ENCODE measurements around the gene BMP10.
A peak's percentile ranks its signal among the peaks of the same experiment; 100 is the strongest.

Gene BMP10

DNA sequence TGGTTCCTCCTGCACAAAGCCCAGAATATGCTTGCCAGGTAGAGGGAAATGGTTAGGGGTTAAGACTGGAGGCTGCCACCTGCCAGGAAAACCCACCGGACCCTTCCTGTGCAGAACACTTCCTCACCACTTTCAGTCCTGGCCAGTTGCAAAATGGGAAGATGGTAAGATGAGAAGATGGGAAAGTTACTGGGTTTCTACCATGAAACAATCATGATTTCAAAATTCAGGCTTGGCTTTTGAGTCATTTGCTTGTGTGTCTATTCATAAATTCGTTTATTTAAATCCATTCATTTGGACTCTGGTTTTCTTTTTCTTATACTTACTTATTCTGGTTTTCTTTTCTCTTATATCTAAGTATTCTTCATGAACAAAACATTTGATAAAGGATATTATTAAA, 7.2 kb downstream of the BMP10 start:
- TF ChIP-seq, protein P1, sequence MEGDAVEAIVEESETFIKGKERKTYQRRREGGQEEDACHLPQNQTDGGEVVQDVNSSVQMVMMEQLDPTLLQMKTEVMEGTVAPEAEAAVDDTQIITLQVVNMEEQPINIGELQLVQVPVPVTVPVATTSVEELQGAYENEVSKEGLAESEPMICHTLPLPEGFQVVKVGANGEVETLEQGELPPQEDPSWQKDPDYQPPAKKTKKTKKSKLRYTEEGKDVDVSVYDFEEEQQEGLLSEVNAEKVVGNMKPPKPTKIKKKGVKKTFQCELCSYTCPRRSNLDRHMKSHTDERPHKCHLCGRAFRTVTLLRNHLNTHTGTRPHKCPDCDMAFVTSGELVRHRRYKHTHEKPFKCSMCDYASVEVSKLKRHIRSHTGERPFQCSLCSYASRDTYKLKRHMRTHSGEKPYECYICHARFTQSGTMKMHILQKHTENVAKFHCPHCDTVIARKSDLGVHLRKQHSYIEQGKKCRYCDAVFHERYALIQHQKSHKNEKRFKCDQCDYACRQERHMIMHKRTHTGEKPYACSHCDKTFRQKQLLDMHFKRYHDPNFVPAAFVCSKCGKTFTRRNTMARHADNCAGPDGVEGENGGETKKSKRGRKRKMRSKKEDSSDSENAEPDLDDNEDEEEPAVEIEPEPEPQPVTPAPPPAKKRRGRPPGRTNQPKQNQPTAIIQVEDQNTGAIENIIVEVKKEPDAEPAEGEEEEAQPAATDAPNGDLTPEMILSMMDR (IDR thresholded peaks at IDR 0.05; ENCODE audit: insufficient read depth, low read depth, low read length, missing control alignments), result no peak
- no peak for DNase-seq (ENCODE audit: low read depth)

DNA sequence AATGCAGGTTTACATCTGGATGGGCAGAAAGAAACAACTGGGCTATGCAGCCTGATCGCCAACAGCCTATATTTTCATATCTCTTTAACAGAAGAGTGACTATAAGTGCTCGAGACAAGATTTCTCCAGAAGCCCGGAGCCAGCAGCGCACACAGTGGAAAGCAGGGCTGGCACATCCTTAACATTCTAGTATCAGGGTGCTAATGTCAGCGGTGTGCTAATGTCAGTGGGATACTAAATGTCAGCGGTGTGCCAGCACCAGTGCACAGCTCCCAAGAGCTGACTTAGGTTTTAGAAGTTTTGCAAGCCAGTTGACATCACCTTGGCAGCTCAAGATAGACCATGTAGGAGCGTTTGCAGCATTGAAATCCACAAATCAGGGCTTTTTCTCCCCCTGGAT, 8.3 kb downstream of the BMP10 start:
- TF ChIP-seq, protein P1 (IDR thresholded peaks at IDR 0.05; ENCODE audit: insufficient read depth, low read depth, low read length, missing control alignments), result no peak
- no peak overlapping the region for H3K4me3 ChIP-seq (ENCODE audit: low read length)
- DNase-seq (ENCODE audit: low read depth), result no peak

More for the DNA sequence above, 7.2 kb downstream of the BMP10 start:
- H3K4me3 ChIP-seq (ENCODE audit: low read length), result no peak overlapping the region

DNA sequence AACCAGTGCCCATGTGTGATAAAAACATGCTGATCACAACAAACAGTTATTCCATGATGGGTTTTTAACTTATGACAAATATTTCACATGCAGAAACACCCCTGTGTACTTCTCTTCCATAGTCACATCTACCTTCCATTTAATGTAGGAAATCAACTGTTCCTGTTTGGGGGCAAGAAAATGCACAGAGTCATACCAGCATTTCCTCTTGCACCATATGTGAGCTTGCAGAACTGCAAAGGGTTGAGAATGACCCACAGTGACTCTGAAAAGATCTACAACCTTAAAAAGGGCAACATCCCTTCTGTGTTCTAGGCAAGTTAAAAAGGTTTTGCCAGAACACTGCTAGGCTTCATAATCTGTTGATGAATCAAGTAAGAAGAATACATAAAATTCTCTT, 9.9 kb downstream of the BMP10 start:
- DNase-seq (ENCODE audit: low read depth), result no peak
- no peak overlapping the region for H3K4me3 ChIP-seq (ENCODE audit: low read length)
- TF ChIP-seq, protein P1 (IDR thresholded peaks at IDR 0.05; ENCODE audit: insufficient read depth, low read depth, low read length, missing control alignments), result no peak

DNA sequence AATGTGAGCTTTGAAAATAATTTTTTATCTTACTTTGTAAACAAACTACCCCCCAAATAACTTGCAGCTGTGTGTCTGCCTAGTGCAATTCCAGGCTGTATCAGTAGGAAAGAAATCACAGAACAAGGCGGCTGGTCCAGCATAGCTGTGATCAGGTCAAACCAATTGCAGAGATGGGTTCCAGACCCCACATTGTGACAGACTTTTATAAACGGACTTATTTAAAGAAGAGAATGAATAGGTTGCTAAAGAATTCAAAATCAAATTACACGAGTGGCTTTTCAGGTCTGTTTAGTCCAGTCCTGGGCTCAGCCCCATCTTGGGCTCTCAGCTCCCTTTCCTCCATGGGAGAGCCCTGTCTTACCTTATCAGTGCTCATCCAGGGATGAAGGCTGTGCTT, 11.1 kb downstream of the BMP10 start:
- no peak for DNase-seq (ENCODE audit: low read depth)
- TF ChIP-seq, protein P1 (IDR thresholded peaks at IDR 0.05; ENCODE audit: insufficient read depth, low read depth, low read length, missing control alignments), result no peak
- H3K4me3 ChIP-seq (ENCODE audit: low read length), result no peak overlapping the region

DNA sequence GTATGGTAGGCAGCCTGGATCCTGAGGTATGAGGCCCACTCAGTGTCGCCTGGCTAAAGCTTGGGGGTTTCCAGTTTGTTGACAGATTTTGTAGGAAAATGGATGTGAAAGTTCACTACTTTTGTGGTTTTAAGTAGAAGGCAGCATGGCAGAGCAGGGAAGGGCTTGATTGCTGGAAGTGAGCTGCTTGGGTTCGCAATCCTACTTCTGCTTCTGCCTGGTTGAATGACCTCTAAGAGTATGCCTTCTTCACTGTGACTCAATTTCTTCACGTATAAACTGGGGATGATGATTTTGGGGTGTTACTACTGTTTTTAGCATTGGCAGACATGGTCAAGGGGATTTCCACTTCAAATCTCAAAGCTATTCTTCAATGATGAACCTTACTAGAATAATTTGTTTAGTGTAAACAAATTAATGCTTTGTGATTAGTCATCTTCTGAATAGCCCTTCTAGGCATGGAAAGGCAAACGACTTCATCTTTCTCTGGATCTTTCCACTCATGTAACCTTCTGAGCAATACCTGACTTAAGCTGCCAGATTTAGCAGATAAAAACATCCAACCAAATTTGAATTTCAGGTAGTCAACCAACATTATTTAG, 13.2 kb downstream of the BMP10 start:
- no peak overlapping the region for H3K4me3 ChIP-seq (ENCODE audit: low read length)
- DNase-seq (ENCODE audit: low read depth), result peak; percentile 21
- TF ChIP-seq, protein P1 (IDR thresholded peaks at IDR 0.05; ENCODE audit: insufficient read depth, low read depth, low read length, missing control alignments), result no peak

DNA sequence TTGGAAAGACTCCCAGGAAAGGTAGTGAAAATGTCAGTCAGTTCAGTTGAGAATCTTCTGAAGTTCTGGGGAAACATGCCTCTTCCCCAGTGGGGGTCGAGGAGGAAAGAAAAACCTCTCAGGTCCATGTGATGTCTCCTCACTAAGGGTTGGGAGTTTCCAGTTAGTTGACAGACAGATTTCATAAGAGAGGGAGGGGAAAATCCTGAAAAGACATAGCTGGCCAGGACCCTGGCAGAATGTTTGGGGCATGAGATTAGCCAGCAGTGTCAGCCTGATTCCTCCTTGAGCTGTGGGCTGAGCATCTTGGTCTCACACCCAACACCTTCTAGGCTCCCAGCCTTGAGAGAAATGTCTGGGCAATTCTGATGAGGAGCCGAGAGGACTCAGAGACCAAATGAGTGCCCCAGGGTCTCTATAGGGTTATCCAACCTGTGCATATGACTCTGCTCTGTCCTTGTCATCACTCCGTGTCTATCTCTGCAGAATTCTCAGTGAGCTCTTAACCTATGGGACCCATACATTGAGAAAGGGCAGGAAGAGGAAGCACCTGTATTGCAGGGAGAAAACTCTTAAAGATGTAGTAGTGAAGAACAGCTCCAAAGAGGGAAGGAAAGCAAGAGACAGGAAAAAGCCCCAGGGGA, 13.9 kb downstream of the BMP10 start:
- no peak overlapping the region for H3K4me3 ChIP-seq (ENCODE audit: low read length)
- TF ChIP-seq, protein P1 (IDR thresholded peaks at IDR 0.05; ENCODE audit: insufficient read depth, low read depth, low read length, missing control alignments), result no peak
- DNase-seq (ENCODE audit: low read depth), result no peak

DNA sequence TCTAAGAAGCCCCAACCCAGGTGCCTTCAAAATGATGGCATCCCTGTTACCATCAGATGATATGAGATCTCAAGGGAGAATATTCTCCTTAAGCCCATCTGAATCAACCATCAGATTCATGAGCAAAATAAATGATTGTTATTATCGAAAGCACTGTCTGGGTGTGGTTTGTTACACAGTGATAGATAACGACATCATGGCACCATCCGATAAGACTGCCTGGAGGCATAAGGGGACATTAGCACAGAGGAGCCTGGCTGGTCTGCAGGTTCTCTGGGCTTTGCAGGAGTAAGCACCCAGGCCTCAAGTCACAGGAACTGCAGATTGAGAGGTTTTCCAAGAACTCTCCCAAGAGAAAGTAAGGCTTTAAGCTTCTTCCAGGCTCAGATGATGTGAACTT, 15.6 kb downstream of the BMP10 start:
- TF ChIP-seq, protein P1 (IDR thresholded peaks at IDR 0.05; ENCODE audit: insufficient read depth, low read depth, low read length, missing control alignments), result no peak

More for the DNA sequence above, 15.6 kb downstream of the BMP10 start:
- DNase-seq (ENCODE audit: low read depth), result no peak
- H3K4me3 ChIP-seq (ENCODE audit: low read length), result no peak overlapping the region

Measured in epithelial cell of esophagus (primary cell).